Body of pancreas (tissue), 4 donors: Measurements from ENCODE around the gene SRSF7. TPM values are rescaled to one million over a fixed set of nuclear protein-coding genes. Genes with fewer than 3 reads are reported as not detected.

Source experiments
- ATAC-seq: fragments of 150-250 bp; one replicate; pipeline ENCODE4 v1.9.1; 2016
- DNase-seq, 4 donors: peaks; one replicate each; pipeline ENCODE4 v3.0.0-alpha.2; 2019
- H3K27ac ChIP-seq, 4 donors: fragments of 200-600 bp; sonication (generic); 1 replicate in 3 of 4; 2 replicates in 1 of 4; pipeline versions ENCODE4 v1.5.1 to v1.6.1; 2016 to 2019; ENCODE audit warnings: mild to moderate bottlenecking in 1 of 4, mixed read lengths in 1 of 4, moderate library complexity in 1 of 4
- H3K27me3 ChIP-seq, 2 donors: fragments of 200-600 bp; sonication (generic); one replicate each; pipeline ENCODE4 v1.6.0; 2016; ENCODE audit warnings: mild to moderate bottlenecking in 1 of 2
- H3K36me3 ChIP-seq, 2 donors: fragments of 200-600 bp; sonication (generic); replicated peaks in 1 of 2; 2 replicates each; pipeline ENCODE4 v1.5.1; 2016; ENCODE audit warnings: low read depth in 2 of 2; ENCODE audit not compliant: insufficient read depth in 1 of 2
- H3K4me1 ChIP-seq: fragments of 200-600 bp; sonication (generic); one replicate; pipeline ENCODE4 v1.6.0; 2016
- H3K4me3 ChIP-seq, 2 donors: fragments of 200-600 bp; sonication (generic); 1 replicate in 1 of 2; 2 replicates in 1 of 2; pipeline ENCODE4 v1.5.1; 2016 to 2019
- H3K9me3 ChIP-seq, 3 donors: fragments of 200-600 bp; sonication (generic); 1 replicate in 2 of 3; 2 replicates in 1 of 3; pipeline ENCODE4 v1.5.1; 2016
- POLR2A ChIP-seq, 3 donors: fragments of 450-650 bp; IDR thresholded peaks; one replicate each; pipeline ENCODE4 v1.6.1; 2016; ENCODE audit warnings: antibody characterized with exemption in 3 of 3, mild to moderate bottlenecking in 2 of 3
- WGBS, 2 donors: methylation state at CpG; one replicate each; pipeline ENCODE4 v1.1.5; 2017; 5-methylcytosine and 5-hydroxymethylcytosine counted together
- intact Hi-C: fragments of 100-400 bp; cut with DNase I; formaldehyde crosslinking; loops from one replicate; pipeline ENCODE4 v1.15.1; 2023
- total RNA-seq, 2 donors: library from RNA; depleted of rRNA; stranded (reverse); fragments of >200 nt; gene quantifications; one replicate each; pipeline ENCODE4 v1.1.0, GENCODE V29; 2016
- TF ChIP-seq, protein P1 (sequence below), 7 experiments: fragments of 450-650 bp in 4 of 7; fragments of 200-600 bp in 3 of 7; sonication (generic) in 3 of 7; IDR thresholded peaks; one replicate each; pipeline ENCODE4 v1.5.1; 2016 to 2019; ENCODE audit warnings: antibody characterized with exemption in 7 of 7

Gene SRSF7
- total RNA-seq, 2 donors from 2014 or later = 55.8 to 68.2 TPM

- H3K9me3 ChIP-seq = no peaks in the 10 kb centered on the region
- ATAC-seq = peak; percentile 62
- peak; percentile 53 to 73 (median 58) for DNase-seq
- intact Hi-C loops = no loop called here
- peaks cover 48% of the 10 kb centered on the region for H3K4me1 ChIP-seq
- WGBS, 2 donors = 0 to 1% methylated on average over 40 to 59 of the region's 59 CpGs
- H3K36me3 ChIP-seq = peaks cover 0 to 16% of the 10 kb centered on the region in 2 donors
- TF ChIP-seq, protein P1, sequence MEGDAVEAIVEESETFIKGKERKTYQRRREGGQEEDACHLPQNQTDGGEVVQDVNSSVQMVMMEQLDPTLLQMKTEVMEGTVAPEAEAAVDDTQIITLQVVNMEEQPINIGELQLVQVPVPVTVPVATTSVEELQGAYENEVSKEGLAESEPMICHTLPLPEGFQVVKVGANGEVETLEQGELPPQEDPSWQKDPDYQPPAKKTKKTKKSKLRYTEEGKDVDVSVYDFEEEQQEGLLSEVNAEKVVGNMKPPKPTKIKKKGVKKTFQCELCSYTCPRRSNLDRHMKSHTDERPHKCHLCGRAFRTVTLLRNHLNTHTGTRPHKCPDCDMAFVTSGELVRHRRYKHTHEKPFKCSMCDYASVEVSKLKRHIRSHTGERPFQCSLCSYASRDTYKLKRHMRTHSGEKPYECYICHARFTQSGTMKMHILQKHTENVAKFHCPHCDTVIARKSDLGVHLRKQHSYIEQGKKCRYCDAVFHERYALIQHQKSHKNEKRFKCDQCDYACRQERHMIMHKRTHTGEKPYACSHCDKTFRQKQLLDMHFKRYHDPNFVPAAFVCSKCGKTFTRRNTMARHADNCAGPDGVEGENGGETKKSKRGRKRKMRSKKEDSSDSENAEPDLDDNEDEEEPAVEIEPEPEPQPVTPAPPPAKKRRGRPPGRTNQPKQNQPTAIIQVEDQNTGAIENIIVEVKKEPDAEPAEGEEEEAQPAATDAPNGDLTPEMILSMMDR (IDR thresholded peaks at IDR 0.05) = no peak
- TF ChIP-seq POLR2A (IDR thresholded peaks at IDR 0.05) = peak in 1 of 3 donors; percentile 49
- H3K27ac ChIP-seq = peak overlapping the region; percentile 92 to 99 (median 96)
- H3K4me3 ChIP-seq = peak overlapping the region; percentile 68 to 94
- H3K27me3 ChIP-seq = no peaks in the 10 kb centered on the region
Observed at GRCh38 chr2:38750011-38750890, 910 bp downstream of the SRSF7 start.

GRCh38 chr2:38748943-38749804, 2.0 kb downstream of the SRSF7 start:
- WGBS, 2 donors = 50 to 57% methylated on average over 26 of the region's 26 CpGs
- TF ChIP-seq, protein P1 (IDR thresholded peaks at IDR 0.05) = no peak
- no peak for TF ChIP-seq POLR2A (IDR thresholded peaks at IDR 0.05)
- peaks cover 0 to 24% of the 10 kb centered on the region in 2 donors for H3K36me3 ChIP-seq
- H3K4me3 ChIP-seq = peak overlapping the region in 1 of 2 donors; percentile 68
- DNase-seq (no peak), ATAC-seq (no peak)
- peaks cover 49% of the 10 kb centered on the region for H3K4me1 ChIP-seq
- intact Hi-C loops = loop anchor here (10.0 kb wide), 1 partner anchor 214 kb away; no protein-coding TSS in a partner anchor
- H3K27me3 ChIP-seq = no peaks in the 10 kb centered on the region
- no peaks in the 10 kb centered on the region for H3K9me3 ChIP-seq
- no peak overlapping the region for H3K27ac ChIP-seq

DNA sequence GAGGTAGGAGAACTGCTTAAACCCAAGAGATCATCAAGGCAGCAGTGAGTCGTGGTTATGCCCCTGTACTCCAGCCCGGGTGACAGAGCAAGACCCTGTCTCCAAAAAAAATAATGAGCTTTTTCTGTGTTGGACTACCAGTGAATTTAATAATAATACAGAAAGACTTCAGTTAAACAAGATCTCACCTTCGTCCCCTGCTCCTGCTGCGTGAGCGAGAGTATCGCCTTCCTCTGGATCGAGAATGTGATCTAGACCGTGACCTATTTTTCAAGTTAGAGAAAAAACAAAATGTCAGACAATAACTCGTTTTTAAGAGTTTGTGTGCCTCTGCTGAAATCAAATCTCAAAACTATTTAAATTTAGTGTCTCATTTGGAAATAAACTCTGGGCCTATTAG, 2.8 kb downstream of the SRSF7 start:
- Histone ChIP-seq H3K4me3 (no peak overlapping the region), H3K4me1 (peaks cover 49% of the 10 kb centered on the region), H3K27ac (no peak overlapping the region), H3K27me3 (no peaks in the 10 kb centered on the region), H3K36me3 (peaks cover 0 to 25% of the 10 kb centered on the region in 2 donors), H3K9me3 (no peaks in the 10 kb centered on the region)
- DNase-seq = no peak
- 82 to 85% methylated on average over 9 of the region's 9 CpGs for WGBS, 2 donors
- TF ChIP-seq, protein P1 (IDR thresholded peaks at IDR 0.05) = no peak
- TF ChIP-seq POLR2A (IDR thresholded peaks at IDR 0.05) = no peak
- no peak for ATAC-seq
- intact Hi-C loops = loop anchor here (10.0 kb wide), 1 partner anchor 214 kb away; no protein-coding TSS in a partner anchor

- H3K27ac ChIP-seq = no peak overlapping the region
- H3K27me3 ChIP-seq = no peaks in the 10 kb centered on the region
- no peak for DNase-seq
- 39 to 46% methylated on average over 5 of the region's 5 CpGs for WGBS, 2 donors
- H3K36me3 ChIP-seq = peaks cover 0 to 27% of the 10 kb centered on the region in 2 donors
- no peak overlapping the region for H3K4me3 ChIP-seq
- H3K4me1 ChIP-seq = peaks cover 49% of the 10 kb centered on the region
- ATAC-seq = no peak
- no peaks in the 10 kb centered on the region for H3K9me3 ChIP-seq
- intact Hi-C loops = loop anchor here (10.0 kb wide), 1 partner anchor 213 kb away; no protein-coding TSS in a partner anchor
- no peak for TF ChIP-seq POLR2A (IDR thresholded peaks at IDR 0.05)
- TF ChIP-seq, protein P1 (IDR thresholded peaks at IDR 0.05) = no peak
Observed at GRCh38 chr2:38747819-38748218, 3.3 kb downstream of the SRSF7 start.
